Panc1 (cell line): ENCODE results near the gene STAT3. TPM values are rescaled to one million over a fixed set of nuclear protein-coding genes. Genes with fewer than 3 reads are reported as not detected.
"Not testable (repeated sequence)": the region's sequence is repeated elsewhere in the genome, so short reads cannot be mapped to it uniquely, and the experiment has no call there.

Experiments
- ATAC-seq: fragments of 200-7000 bp; cut with Tn5 transposase; 2 replicates; pipeline ENCODE4 v1.9.1; 2020; ENCODE audit warnings: mild to moderate bottlenecking, moderate library complexity
- BruUV-seq: library from RNA; stranded (reverse); fragments of 400-500 nt; replicated peaks from 2 replicates; lab custom pipeline; 2021; lab: Mats Ljungman, UMichigan
- CTCF ChIA-PET: fragments of 300-600 bp; sonication (Branson Sonifier 250); formaldehyde crosslinking; loops from one replicate; lab custom pipeline; 2022; ENCODE audit warnings: antibody characterized with exemption; lab: Charles Lee
- POLR2A ChIA-PET: fragments of 300-600 bp; sonication (Branson Sonifier 250); formaldehyde crosslinking; loops from one replicate; lab custom pipeline; 2022; ENCODE audit warnings: antibody characterized with exemption; lab: Charles Lee
- DNase-seq: peaks from one replicate; pipeline ENCODE4 v3.0.0-alpha.2; 2010; ENCODE audit warnings: low read depth, low spot score
- H3K27ac ChIP-seq: 2 replicates; pipeline ENCODE4 v1.5.1; 2011; ENCODE audit warnings: mild to moderate bottlenecking, low read length, inconsistent platforms
- H3K27me3 ChIP-seq: fragments of 200-500 bp; sonication (Bioruptor generic); 2 replicates; pipeline ENCODE4 v1.6.0; 2014; ENCODE audit warnings: low read length, inconsistent platforms; ENCODE audit not compliant: control insufficient read depth, insufficient read depth
- H3K36me3 ChIP-seq: fragments of 200-500 bp; sonication (Bioruptor generic); 2 replicates; pipeline ENCODE4 v1.5.1; 2014; ENCODE audit warnings: inconsistent platforms, mild to moderate bottlenecking, low read length, moderate library complexity; ENCODE audit not compliant: control insufficient read depth, insufficient read depth
- H3K4me1 ChIP-seq: 2 replicates; pipeline ENCODE4 v1.5.1; 2011; ENCODE audit warnings: inconsistent platforms, mild to moderate bottlenecking, low read length, moderate library complexity; ENCODE audit not compliant: control insufficient read depth, insufficient read depth
- H3K4me3 ChIP-seq, 2 experiments: 2 replicates each; pipeline ENCODE4 v1.5.1; 2011 to 2012; ENCODE audit warnings: low read depth in 2 of 2, low read length in 2 of 2, mild to moderate bottlenecking in 2 of 2, inconsistent platforms in 1 of 2, moderate library complexity in 1 of 2
- H3K9me3 ChIP-seq: fragments of 200-500 bp; sonication (Bioruptor generic); 2 replicates; pipeline ENCODE4 v1.5.1; 2014; ENCODE audit warnings: low read depth, mild to moderate bottlenecking, inconsistent platforms, low read length, moderate library complexity; ENCODE audit not compliant: control insufficient read depth, insufficient read depth
- CTCF ChIP-seq: fragments of 450-650 bp; IDR thresholded peaks from 2 replicates; pipeline ENCODE4 v1.5.1; 2017; ENCODE audit warnings: mild to moderate bottlenecking
- POLR2AphosphoS5 ChIP-seq: IDR thresholded peaks from 2 replicates; pipeline ENCODE4 v1.6.1; 2012; ENCODE audit warnings: mild to moderate bottlenecking, low read depth, low read length, moderate library complexity
- REST ChIP-seq, 2 experiments: IDR thresholded peaks; 2 replicates each; pipeline ENCODE4 v1.6.1; 2011 to 2012; ENCODE audit warnings: low read depth in 2 of 2, control low read depth in 1 of 2, low read length in 1 of 2, mild to moderate bottlenecking in 1 of 2, moderate library complexity in 1 of 2; ENCODE audit not compliant: insufficient read depth in 1 of 2
- SIN3A ChIP-seq: IDR thresholded peaks from 2 replicates; pipeline ENCODE4 v1.6.1; 2012; ENCODE audit warnings: low read depth, mild to moderate bottlenecking, low read length, moderate library complexity, borderline replicate concordance; ENCODE audit not compliant: insufficient read depth
- TCF7L2 ChIP-seq: IDR thresholded peaks from 2 replicates; pipeline ENCODE4 v1.6.1; 2011; ENCODE audit warnings: mild to moderate bottlenecking, low read depth, low read length, inconsistent platforms
- in situ Hi-C: cut with HindIII; loops from 2 replicates; pipeline ENCODE4 v1.10.0; 2016; ENCODE audit warnings: low sequenced_read_pairs, low pct_unique_long_range_greater_than_20kb
- intact Hi-C: fragments of 100-400 bp; cut with micrococcal nuclease; formaldehyde crosslinking; loops from one replicate; pipeline ENCODE4 v1.10.0; 2022; ENCODE audit not compliant: unreplicated experiment
- total RNA-seq: library from RNA; stranded (reverse); gene quantifications from one replicate; pipeline ENCODE4 v1.2.1, GENCODE V29; 2021; ENCODE audit not compliant: unreplicated experiment

Gene STAT3
- total RNA-seq, 1 experiment from 2014 or later, result 287 TPM

- DNase-seq (no peak), ATAC-seq (no peak)
- Histone ChIP-seq H3K9me3 (no peaks in the 10 kb centered on the region), H3K27ac (no peak overlapping the region), H3K4me3 (no peak overlapping the region), H3K4me1 (peaks cover 18% of the 10 kb centered on the region), H3K27me3 (no peaks in the 10 kb centered on the region), H3K36me3 (peaks cover 2% of the 10 kb centered on the region; the same call in 1 of the 2 replicates)
- TF ChIP-seq POLR2AphosphoS5 (no peak), TCF7L2 (no peak), SIN3A (no peak), CTCF (no peak), REST (IDR thresholded peaks at IDR 0.05; ENCODE audit: insufficient read depth in 1 of 2, low read depth in 2 of 2, low read length in 1 of 2) (no peak)
- in situ Hi-C loops, result no loop called here
- BruUV-seq, result no TSS peak
- intact Hi-C loops, result no loop called here
- ChIA-PET CTCF (no interaction called here), POLR2A (no interaction called here)
Observed at GRCh38 chr17:42372142-42372541, 16.1 kb downstream of the STAT3 start.

- POLR2A ChIA-PET, result interaction anchor here (0.7 kb wide), 1 partner anchor 9 kb away, joined by 3 read pairs; no protein-coding TSS in a partner anchor
- H3K4me1 ChIP-seq, result peaks cover 29% of the 10 kb centered on the region
- in situ Hi-C loops, H3K27ac ChIP-seq, H3K9me3 ChIP-seq, H3K36me3 ChIP-seq, H3K4me3 ChIP-seq, CTCF ChIA-PET, DNase-seq, BruUV-seq, intact Hi-C loops, ATAC-seq, H3K27me3 ChIP-seq: not testable (repeated sequence)
Observed at GRCh38 chr17:42368797-42369561, 19.3 kb downstream of the STAT3 start.

GRCh38 chr17:42368310-42368709 is 19.9 kb downstream of the STAT3 start:
- BruUV-seq, ATAC-seq, H3K36me3 ChIP-seq, H3K4me3 ChIP-seq, DNase-seq, H3K27me3 ChIP-seq, H3K27ac ChIP-seq, H3K9me3 ChIP-seq, CTCF ChIA-PET, in situ Hi-C loops, intact Hi-C loops: not testable (repeated sequence)
- peaks cover 36% of the 10 kb centered on the region for H3K4me1 ChIP-seq
- POLR2A ChIA-PET, result interaction anchor here (0.7 kb wide), 1 partner anchor 8 kb away, joined by 3 read pairs; no protein-coding TSS in a partner anchor

GRCh38 chr17:42366176-42367023 is 21.8 kb downstream of the STAT3 start:
- ATAC-seq, result 0 out of 2 replicates have a peak, but pooled peaks have one; percentile 31
- H3K9me3 ChIP-seq, DNase-seq, H3K27me3 ChIP-seq, in situ Hi-C loops, H3K36me3 ChIP-seq, BruUV-seq, H3K4me3 ChIP-seq, intact Hi-C loops, POLR2A ChIA-PET: not testable (repeated sequence)
- H3K4me1 ChIP-seq, result peaks cover 55% of the 10 kb centered on the region
- H3K27ac ChIP-seq, result peak overlapping the region; percentile 49; the same call in 1 of the 2 replicates
- CTCF ChIA-PET, result interaction anchor here (0.6 kb wide), 1 partner anchor 84 kb away, joined by 3 read pairs; no protein-coding TSS in a partner anchor
